Neural cell (in vitro differentiated cells): ENCODE measurements around the gene UQCRQ. TPM values are rescaled to one million over a fixed set of nuclear protein-coding genes. Genes with fewer than 3 reads are reported as not detected.

Experiments
- H2AFZ ChIP-seq: fragments of 200-600, 300-800 bp; sonication (generic), shearing (Covaris generic); 2 replicates; pipeline ENCODE4 v1.6.0; 2014; ENCODE audit warnings: low read depth, mild to moderate bottlenecking, antibody characterized with exemption, low read length, moderate library complexity
- H3F3A ChIP-seq: fragments of 200-600 bp; shearing (Covaris generic); 2 replicates; pipeline ENCODE4 v1.6.1; 2016; ENCODE audit warnings: mild to moderate bottlenecking, moderate library complexity, mixed read lengths, antibody characterized with exemption, low read length; ENCODE audit not compliant: insufficient read depth, poor library complexity, severe bottlenecking
- H3K27ac ChIP-seq: fragments of 200-600, 300-800 bp; sonication (generic), shearing (Covaris generic); 2 replicates; pipeline ENCODE4 v1.5.1; 2014; ENCODE audit warnings: mild to moderate bottlenecking, low read length, moderate library complexity
- H3K27me3 ChIP-seq: fragments of 300-800, 200-600 bp; sonication (generic), shearing (Covaris generic); 2 replicates; pipeline ENCODE4 v1.6.0; 2014; ENCODE audit warnings: mild to moderate bottlenecking, low read depth, low read length, moderate library complexity; ENCODE audit not compliant: insufficient read depth
- H3K36me3 ChIP-seq: fragments of 300-800, 200-600 bp; sonication (generic), shearing (Covaris generic); 2 replicates; pipeline ENCODE4 v1.5.1; 2014; ENCODE audit warnings: mild to moderate bottlenecking, antibody characterized with exemption, low read length, moderate library complexity; ENCODE audit not compliant: insufficient read depth
- H3K4me2 ChIP-seq: fragments of 300-800, 200-600 bp; sonication (generic), shearing (Covaris generic); 2 replicates; pipeline ENCODE4 v1.6.0; 2014; ENCODE audit warnings: mild to moderate bottlenecking, low read length
- H3K4me3 ChIP-seq: fragments of 300-800, 200-600 bp; sonication (generic), shearing (Covaris generic); 2 replicates; pipeline ENCODE4 v1.5.1; 2014; ENCODE audit warnings: mild to moderate bottlenecking, low read length, moderate library complexity
- H3K79me2 ChIP-seq: fragments of 200-600 bp; shearing (Covaris generic); replicated peaks from 2 replicates; pipeline ENCODE4 v1.6.0; 2014; ENCODE audit warnings: mild to moderate bottlenecking, low read length, moderate library complexity; ENCODE audit not compliant: insufficient read depth
- H3K9ac ChIP-seq: fragments of 300-800, 200-600 bp; sonication (generic), shearing (Covaris generic); 2 replicates; pipeline ENCODE4 v1.6.1; 2016; ENCODE audit warnings: mild to moderate bottlenecking, low read length, mixed read lengths
- H3K9me2 ChIP-seq: fragments of 200-600 bp; shearing (Covaris generic); 2 replicates; pipeline ENCODE4 v1.6.1; 2016; ENCODE audit warnings: mild to moderate bottlenecking, low read length, mixed read lengths; ENCODE audit not compliant: insufficient read depth
- H3K9me3 ChIP-seq: fragments of 200-600, 300-800 bp; sonication (generic), shearing (Covaris generic); 2 replicates; pipeline ENCODE4 v1.6.1; 2016; ENCODE audit warnings: mild to moderate bottlenecking, mixed run types, low read length, moderate library complexity, mixed read lengths
- H4K20me1 ChIP-seq: fragments of 200-600 bp; shearing (Covaris generic); 2 replicates; pipeline ENCODE4 v1.6.1; 2016; ENCODE audit warnings: mild to moderate bottlenecking, mixed run types; ENCODE audit not compliant: insufficient read depth
- CTCF ChIP-seq: fragments of 450-650 bp; IDR thresholded peaks from 2 replicates; pipeline ENCODE4 v1.5.1; 2014; ENCODE audit warnings: antibody characterized with exemption, mild to moderate bottlenecking, moderate library complexity; ENCODE audit not compliant: poor library complexity, severe bottlenecking
- EP300 ChIP-seq: fragments of 450-650 bp; conservative IDR thresholded peaks from 2 replicates; pipeline ENCODE4 v1.6.1; 2014; ENCODE audit warnings: antibody characterized with exemption, mild to moderate bottlenecking, moderate library complexity; ENCODE audit not compliant: poor library complexity, severe bottlenecking
- EZH2 ChIP-seq: fragments of 200-600, 300-800 bp; shearing (Covaris generic), sonication (generic); IDR thresholded peaks from 2 replicates; pipeline ENCODE4 v1.6.1; 2014; ENCODE audit warnings: antibody characterized with exemption, low read length, borderline replicate concordance, mild to moderate bottlenecking; ENCODE audit not compliant: insufficient read depth, poor library complexity, severe bottlenecking
- MXI1 ChIP-seq: fragments of 450-650 bp; conservative IDR thresholded peaks from 2 replicates; pipeline ENCODE4 v1.6.1; 2014; ENCODE audit warnings: antibody characterized with exemption, mild to moderate bottlenecking; ENCODE audit not compliant: poor library complexity, severe bottlenecking
- POLR2AphosphoS5 ChIP-seq: IDR thresholded peaks from 2 replicates; pipeline ENCODE4 v1.6.1; 2012
- RAD21 ChIP-seq: fragments of 450-650 bp; conservative IDR thresholded peaks from 2 replicates; pipeline ENCODE4 v1.6.1; 2014; ENCODE audit warnings: antibody characterized with exemption, mild to moderate bottlenecking, moderate library complexity
- REST ChIP-seq: IDR thresholded peaks from 2 replicates; pipeline ENCODE4 v1.6.1; 2012; ENCODE audit warnings: borderline replicate concordance
- SMC3 ChIP-seq: fragments of 450-650 bp; conservative IDR thresholded peaks from 2 replicates; pipeline ENCODE4 v1.6.1; 2014; ENCODE audit warnings: antibody characterized with exemption, mild to moderate bottlenecking, moderate library complexity; ENCODE audit not compliant: poor library complexity
- TAF1 ChIP-seq: IDR thresholded peaks from 2 replicates; pipeline ENCODE4 v1.6.1; 2012; ENCODE audit warnings: low read depth
- polyA plus RNA-seq: library from polyadenylated mRNA; depleted of rRNA; stranded (reverse); fragments of >200 nt; gene quantifications from 2 replicates; pipeline ENCODE4 v1.2.3, GENCODE V29; 2014

UQCRQ gene
- polyA plus RNA-seq, 1 donor from 2014 or later: 444 TPM

GRCh38 chr5:132829742-132830435, 36.6 kb upstream of the UQCRQ start:
- no peaks in the 10 kb centered on the region for H3K9me2 ChIP-seq
- H3K4me2 ChIP-seq: no peak overlapping the region
- no peaks in the 10 kb centered on the region for H3K36me3 ChIP-seq
- H2AFZ ChIP-seq: no peak overlapping the region
- no peaks in the 10 kb centered on the region for H3F3A ChIP-seq
- H3K4me3 ChIP-seq: peak overlapping the region; percentile 65
- H3K9me3 ChIP-seq: no peaks in the 10 kb centered on the region
- H3K79me2 ChIP-seq: no peaks in the 10 kb centered on the region
- H3K9ac ChIP-seq: peak overlapping the region; percentile 58
- no peaks in the 10 kb centered on the region for H4K20me1 ChIP-seq
- H3K27me3 ChIP-seq: peaks cover 65% of the 10 kb centered on the region
- TF ChIP-seq RAD21 (peak; percentile 65), MXI1 (no peak), TAF1 (no peak), EP300 (no peak), POLR2AphosphoS5 (peak; percentile 55), CTCF (peak; percentile 86), SMC3 (peak; percentile 55), REST (no peak), EZH2 (no peak)
- no peak overlapping the region for H3K27ac ChIP-seq

- Histone ChIP-seq H3K4me2 (no peak within 1 kb of the TSS), H3K27me3 (peaks cover 60% of the 10 kb centered on the region), H3K9ac (peak within 1 kb of the TSS; percentile 58), H3K36me3 (no peaks in the 10 kb centered on the region), H3K9me3 (no peaks in the 10 kb centered on the region), H2AFZ (no peak within 1 kb of the TSS), H3K4me3 (peak within 1 kb of the TSS; percentile 65), H4K20me1 (no peaks in the 10 kb centered on the region), H3K9me2 (no peaks in the 10 kb centered on the region), H3F3A (no peaks in the 10 kb centered on the region), H3K27ac (no peak within 1 kb of the TSS), H3K79me2 (no peaks in the 10 kb centered on the region)
- TF ChIP-seq EZH2 (no peak), RAD21 (no peak), EP300 (no peak)
These were observed 35.9 kb upstream of the UQCRQ start, which contains the start of gene SHROOM1 for GRCh38 chr5:132830436-132831094. TSS of gene SHROOM1 (minus strand) at chr5:132830647. CDS start at chr5:132826140, 4,507 bp downstream.
